ENCODE data around the gene SPTLC2. TPM values are rescaled to one million over a fixed set of nuclear protein-coding genes. Genes with fewer than 3 reads are reported as not detected.

Gene SPTLC2
- total and polyA plus RNA-seq, 2 of the 13 experiments (the other 11 are each of a cell fraction or from before 2014, with no cell fraction given), result 17.4 to 17.5 TPM

GRCh38 chr14:77603654-77604255, 12.7 kb downstream of the SPTLC2 start (continued):
- TF ChIP-seq TIGD3 (CRISPR knock-in tag; IDR thresholded peaks at IDR 0.05; ENCODE audit: borderline replicate concordance) (no peak), BRF2 (CRISPR knock-in tag; IDR thresholded peaks at IDR 0.05) (no peak), BHLHE40 (IDR thresholded peaks at IDR 0.05; ENCODE audit: low read length) (0 out of 2 replicates have a peak, but pooled peaks have one; percentile 14), PAX8 (CRISPR knock-in tag; IDR thresholded peaks at IDR 0.05; ENCODE audit: borderline replicate concordance) (no peak), ZNF431 (CRISPR knock-in tag; IDR thresholded peaks at IDR 0.05; ENCODE audit: borderline replicate concordance, low read depth) (no peak), POLR2A (IDR thresholded peaks at IDR 0.05; ENCODE audit: insufficient read depth in 1 of 2, low read depth in 2 of 2, low read length in 2 of 2) (no peak), HDAC6 (IDR thresholded peaks at IDR 0.05; ENCODE audit: low read depth, low read length) (no peak), ZNF17 (CRISPR knock-in tag; IDR thresholded peaks at IDR 0.05) (no peak), FOXJ3 (CRISPR knock-in tag; IDR thresholded peaks at IDR 0.05; ENCODE audit: borderline replicate concordance) (no peak), ZNF709 (CRISPR knock-in tag; IDR thresholded peaks at IDR 0.05) (no peak), MBNL3 (CRISPR knock-in tag; conservative IDR thresholded peaks at IDR 0.05) (no peak), TEAD3 (CRISPR knock-in tag; optimal IDR thresholded peaks at IDR 0.05; ENCODE audit: borderline replicate concordance) (peak; percentile 16), ZFP90 (CRISPR knock-in tag; IDR thresholded peaks at IDR 0.05; ENCODE audit: borderline replicate concordance) (no peak)
- TF ChIP-seq, protein P1, sequence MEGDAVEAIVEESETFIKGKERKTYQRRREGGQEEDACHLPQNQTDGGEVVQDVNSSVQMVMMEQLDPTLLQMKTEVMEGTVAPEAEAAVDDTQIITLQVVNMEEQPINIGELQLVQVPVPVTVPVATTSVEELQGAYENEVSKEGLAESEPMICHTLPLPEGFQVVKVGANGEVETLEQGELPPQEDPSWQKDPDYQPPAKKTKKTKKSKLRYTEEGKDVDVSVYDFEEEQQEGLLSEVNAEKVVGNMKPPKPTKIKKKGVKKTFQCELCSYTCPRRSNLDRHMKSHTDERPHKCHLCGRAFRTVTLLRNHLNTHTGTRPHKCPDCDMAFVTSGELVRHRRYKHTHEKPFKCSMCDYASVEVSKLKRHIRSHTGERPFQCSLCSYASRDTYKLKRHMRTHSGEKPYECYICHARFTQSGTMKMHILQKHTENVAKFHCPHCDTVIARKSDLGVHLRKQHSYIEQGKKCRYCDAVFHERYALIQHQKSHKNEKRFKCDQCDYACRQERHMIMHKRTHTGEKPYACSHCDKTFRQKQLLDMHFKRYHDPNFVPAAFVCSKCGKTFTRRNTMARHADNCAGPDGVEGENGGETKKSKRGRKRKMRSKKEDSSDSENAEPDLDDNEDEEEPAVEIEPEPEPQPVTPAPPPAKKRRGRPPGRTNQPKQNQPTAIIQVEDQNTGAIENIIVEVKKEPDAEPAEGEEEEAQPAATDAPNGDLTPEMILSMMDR (CRISPR knock-in tag; IDR thresholded peaks at IDR 0.05), result peak; percentile 39
